Measurements from ENCODE around the gene ZNF136. TPM values are rescaled to one million over a fixed set of nuclear protein-coding genes. Genes with fewer than 3 reads are reported as not detected.

ZNF136 gene
- total and polyA plus RNA-seq, 2 of the 13 experiments (the other 11 are each of a cell fraction or from before 2014, with no cell fraction given) = 2.5 to 10.2 TPM

- TF ChIP-seq, protein P1, sequence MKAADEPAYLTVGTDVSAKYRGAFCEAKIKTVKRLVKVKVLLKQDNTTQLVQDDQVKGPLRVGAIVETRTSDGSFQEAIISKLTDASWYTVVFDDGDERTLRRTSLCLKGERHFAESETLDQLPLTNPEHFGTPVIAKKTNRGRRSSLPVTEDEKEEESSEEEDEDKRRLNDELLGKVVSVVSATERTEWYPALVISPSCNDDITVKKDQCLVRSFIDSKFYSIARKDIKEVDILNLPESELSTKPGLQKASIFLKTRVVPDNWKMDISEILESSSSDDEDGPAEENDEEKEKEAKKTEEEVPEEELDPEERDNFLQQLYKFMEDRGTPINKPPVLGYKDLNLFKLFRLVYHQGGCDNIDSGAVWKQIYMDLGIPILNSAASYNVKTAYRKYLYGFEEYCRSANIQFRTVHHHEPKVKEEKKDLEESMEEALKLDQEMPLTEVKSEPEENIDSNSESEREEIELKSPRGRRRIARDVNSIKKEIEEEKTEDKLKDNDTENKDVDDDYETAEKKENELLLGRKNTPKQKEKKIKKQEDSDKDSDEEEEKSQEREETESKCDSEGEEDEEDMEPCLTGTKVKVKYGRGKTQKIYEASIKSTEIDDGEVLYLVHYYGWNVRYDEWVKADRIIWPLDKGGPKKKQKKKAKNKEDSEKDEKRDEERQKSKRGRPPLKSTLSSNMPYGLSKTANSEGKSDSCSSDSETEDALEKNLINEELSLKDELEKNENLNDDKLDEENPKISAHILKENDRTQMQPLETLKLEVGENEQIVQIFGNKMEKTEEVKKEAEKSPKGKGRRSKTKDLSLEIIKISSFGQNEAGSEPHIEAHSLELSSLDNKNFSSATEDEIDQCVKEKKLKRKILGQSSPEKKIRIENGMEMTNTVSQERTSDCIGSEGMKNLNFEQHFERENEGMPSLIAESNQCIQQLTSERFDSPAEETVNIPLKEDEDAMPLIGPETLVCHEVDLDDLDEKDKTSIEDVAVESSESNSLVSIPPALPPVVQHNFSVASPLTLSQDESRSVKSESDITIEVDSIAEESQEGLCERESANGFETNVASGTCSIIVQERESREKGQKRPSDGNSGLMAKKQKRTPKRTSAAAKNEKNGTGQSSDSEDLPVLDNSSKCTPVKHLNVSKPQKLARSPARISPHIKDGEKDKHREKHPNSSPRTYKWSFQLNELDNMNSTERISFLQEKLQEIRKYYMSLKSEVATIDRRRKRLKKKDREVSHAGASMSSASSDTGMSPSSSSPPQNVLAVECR (CRISPR knock-in tag; IDR thresholded peaks at IDR 0.05; ENCODE audit: borderline replicate concordance) = peak; percentile 22; the same call in 1 of the 2 replicates
- TF ChIP-seq ATM (IDR thresholded peaks at IDR 0.05; ENCODE audit: borderline replicate concordance) (no peak), MED1 (CRISPR knock-in tag; IDR thresholded peaks at IDR 0.05) (peak; percentile 21; the same call in 1 of the 2 replicates), ZNF224 (CRISPR knock-in tag; IDR thresholded peaks at IDR 0.05) (no peak), SMC3 (IDR thresholded peaks at IDR 0.05; ENCODE audit: low read length) (peak; percentile 78), ZNF644 (CRISPR knock-in tag; IDR thresholded peaks at IDR 0.05; ENCODE audit: low read depth) (no peak), ZNF3 (CRISPR knock-in tag; IDR thresholded peaks at IDR 0.05) (no peak), ZFX (CRISPR knock-in tag; IDR thresholded peaks at IDR 0.05; ENCODE audit: low read depth) (0 out of 2 replicates have a peak, but pooled peaks have one; percentile 28), ZNF30 (CRISPR knock-in tag; IDR thresholded peaks at IDR 0.05) (no peak), HNRNPH1 (optimal IDR thresholded peaks at IDR 0.05; ENCODE audit: low read depth, low read length) (no peak), MIER3 (CRISPR knock-in tag; IDR thresholded peaks at IDR 0.05; ENCODE audit: borderline replicate concordance) (0 out of 2 replicates have a peak, but pooled peaks have one; percentile 62), ZNF274 (CRISPR knock-in tag; IDR thresholded peaks at IDR 0.05) (no peak), FOXK1 (CRISPR knock-in tag; IDR thresholded peaks at IDR 0.05; ENCODE audit: borderline replicate concordance, low read depth) (peak; percentile 38; the same call in 1 of the 2 replicates), ZNF792 (CRISPR knock-in tag; IDR thresholded peaks at IDR 0.05) (no peak), ARID2 (CRISPR knock-in tag; IDR thresholded peaks at IDR 0.05; ENCODE audit: borderline replicate concordance) (no peak), TEAD2 (CRISPR knock-in tag; IDR thresholded peaks at IDR 0.05) (no peak), NFATC3 (CRISPR knock-in tag; IDR thresholded peaks at IDR 0.05) (no peak), THAP11 (CRISPR knock-in tag; IDR thresholded peaks at IDR 0.05) (0 out of 2 replicates have a peak, but pooled peaks have one; percentile 32), ZNF747 (CRISPR knock-in tag; IDR thresholded peaks at IDR 0.05; ENCODE audit: borderline replicate concordance) (no peak), ZFP41 (CRISPR knock-in tag; IDR thresholded peaks at IDR 0.05; ENCODE audit: borderline replicate concordance) (no peak), NFIB (CRISPR knock-in tag; IDR thresholded peaks at IDR 0.05; ENCODE audit: borderline replicate concordance) (no peak), IKZF1 (IDR thresholded peaks at IDR 0.05) (no peak)
- TF ChIP-seq, protein P2, sequence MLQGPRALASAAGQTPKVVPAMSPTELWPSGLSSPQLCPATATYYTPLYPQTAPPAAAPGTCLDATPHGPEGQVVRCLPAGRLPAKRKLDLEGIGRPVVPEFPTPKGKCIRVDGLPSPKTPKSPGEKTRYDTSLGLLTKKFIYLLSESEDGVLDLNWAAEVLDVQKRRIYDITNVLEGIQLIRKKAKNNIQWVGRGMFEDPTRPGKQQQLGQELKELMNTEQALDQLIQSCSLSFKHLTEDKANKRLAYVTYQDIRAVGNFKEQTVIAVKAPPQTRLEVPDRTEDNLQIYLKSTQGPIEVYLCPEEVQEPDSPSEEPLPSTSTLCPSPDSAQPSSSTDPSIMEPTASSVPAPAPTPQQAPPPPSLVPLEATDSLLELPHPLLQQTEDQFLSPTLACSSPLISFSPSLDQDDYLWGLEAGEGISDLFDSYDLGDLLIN (CRISPR knock-in tag; IDR thresholded peaks at IDR 0.05; ENCODE audit: borderline replicate concordance) = no peak
- TF ChIP-seq, protein P3, sequence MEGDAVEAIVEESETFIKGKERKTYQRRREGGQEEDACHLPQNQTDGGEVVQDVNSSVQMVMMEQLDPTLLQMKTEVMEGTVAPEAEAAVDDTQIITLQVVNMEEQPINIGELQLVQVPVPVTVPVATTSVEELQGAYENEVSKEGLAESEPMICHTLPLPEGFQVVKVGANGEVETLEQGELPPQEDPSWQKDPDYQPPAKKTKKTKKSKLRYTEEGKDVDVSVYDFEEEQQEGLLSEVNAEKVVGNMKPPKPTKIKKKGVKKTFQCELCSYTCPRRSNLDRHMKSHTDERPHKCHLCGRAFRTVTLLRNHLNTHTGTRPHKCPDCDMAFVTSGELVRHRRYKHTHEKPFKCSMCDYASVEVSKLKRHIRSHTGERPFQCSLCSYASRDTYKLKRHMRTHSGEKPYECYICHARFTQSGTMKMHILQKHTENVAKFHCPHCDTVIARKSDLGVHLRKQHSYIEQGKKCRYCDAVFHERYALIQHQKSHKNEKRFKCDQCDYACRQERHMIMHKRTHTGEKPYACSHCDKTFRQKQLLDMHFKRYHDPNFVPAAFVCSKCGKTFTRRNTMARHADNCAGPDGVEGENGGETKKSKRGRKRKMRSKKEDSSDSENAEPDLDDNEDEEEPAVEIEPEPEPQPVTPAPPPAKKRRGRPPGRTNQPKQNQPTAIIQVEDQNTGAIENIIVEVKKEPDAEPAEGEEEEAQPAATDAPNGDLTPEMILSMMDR (CRISPR knock-in tag; IDR thresholded peaks at IDR 0.05) = peak; percentile 86
- TF ChIP-seq, protein P4, sequence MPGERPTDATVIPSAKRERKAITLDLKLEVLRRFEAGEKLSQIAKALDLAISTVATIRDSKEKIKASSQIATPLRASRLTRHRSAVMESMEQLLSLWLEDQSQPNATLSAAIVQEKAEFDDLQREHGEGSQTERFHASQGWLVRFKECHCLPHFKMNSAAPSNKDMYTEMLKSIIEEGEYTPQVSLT (CRISPR knock-in tag; IDR thresholded peaks at IDR 0.05; ENCODE audit: borderline replicate concordance, low read depth) = no peak
Measured at GRCh38 chr19:12137221-12137940, 25.5 kb upstream of the ZNF136 start (continued).

Data from HepG2 (cell line).